Loucy (cell line): ENCODE data around the gene KCNJ1.

Source experiments
- H2AFZ ChIP-seq: fragments of 200-600 bp; sonication (generic); 2 replicates; pipeline ENCODE4 v1.6.0; 2016; ENCODE audit warnings: antibody characterized with exemption, mild to moderate bottlenecking, low read length, moderate library complexity
- H3F3A ChIP-seq: fragments of 200-600 bp; 2 replicates; pipeline ENCODE4 v1.6.0; 2016; ENCODE audit warnings: antibody characterized with exemption, low read depth, mild to moderate bottlenecking
- H3K27me3 ChIP-seq: fragments of 200-600 bp; sonication (generic); 2 replicates; pipeline ENCODE4 v1.6.1; 2014; ENCODE audit warnings: low read length, mild to moderate bottlenecking; ENCODE audit not compliant: insufficient read depth, poor library complexity, severe bottlenecking
- H3K36me3 ChIP-seq: fragments of 200-600 bp; sonication (generic); 2 replicates; pipeline ENCODE4 v1.6.1; 2016; ENCODE audit warnings: low read length; ENCODE audit not compliant: insufficient read depth
- H3K4me1 ChIP-seq: fragments of 200-600 bp; sonication (generic); 2 replicates; pipeline ENCODE4 v1.5.1; 2014; ENCODE audit warnings: low read length, mild to moderate bottlenecking; ENCODE audit not compliant: insufficient read depth, poor library complexity, severe bottlenecking
- H3K4me2 ChIP-seq: fragments of 200-600 bp; sonication (generic); 2 replicates; pipeline ENCODE4 v1.6.0; 2014; ENCODE audit warnings: antibody characterized with exemption, low read length, low read depth, mild to moderate bottlenecking; ENCODE audit not compliant: poor library complexity, severe bottlenecking
- H3K4me3 ChIP-seq: fragments of 200-600 bp; sonication (generic); 2 replicates; pipeline ENCODE4 v1.5.1; 2014; ENCODE audit warnings: low read length, mild to moderate bottlenecking, mixed read lengths; ENCODE audit not compliant: poor library complexity, severe bottlenecking
- H3K79me2 ChIP-seq: fragments of 200-600 bp; sonication (generic); 2 replicates; pipeline ENCODE4 v1.6.1; 2014; ENCODE audit warnings: low read length; ENCODE audit not compliant: insufficient read depth
- H3K9ac ChIP-seq: fragments of 200-600 bp; sonication (generic); 2 replicates; pipeline ENCODE4 v1.6.0; 2014; ENCODE audit warnings: mild to moderate bottlenecking, low read depth, low read length, moderate library complexity; ENCODE audit not compliant: poor library complexity, severe bottlenecking
- H3K9me2 ChIP-seq: fragments of 200-600 bp; sonication (generic); replicated peaks from 2 replicates; pipeline ENCODE4 v1.6.1; 2016; ENCODE audit warnings: low read depth, low read length, mixed read lengths
- H3K9me3 ChIP-seq: fragments of 200-600 bp; sonication (generic); 2 replicates; pipeline ENCODE4 v1.6.1; 2014; ENCODE audit warnings: mild to moderate bottlenecking, antibody characterized with exemption, low read length, low read depth; ENCODE audit not compliant: insufficient read depth
- H4K20me1 ChIP-seq: fragments of 200-600 bp; sonication (generic); 2 replicates; pipeline ENCODE4 v1.6.0; 2014; ENCODE audit warnings: antibody characterized with exemption, low read length, mild to moderate bottlenecking; ENCODE audit not compliant: insufficient read depth, poor library complexity, severe bottlenecking
- CTCF ChIP-seq: fragments of 200-600 bp; sonication (generic); conservative IDR thresholded peaks from 2 replicates; pipeline ENCODE4 v1.5.1; 2014; ENCODE audit warnings: mild to moderate bottlenecking, antibody characterized with exemption, low read length
- EZH2phosphoT487 ChIP-seq: fragments of 200-600 bp; IDR thresholded peaks from 2 replicates; pipeline ENCODE4 v1.6.1; 2018; ENCODE audit warnings: antibody characterized with exemption, mild to moderate bottlenecking, moderate library complexity, borderline replicate concordance

Gene KCNJ1

GRCh38 chr11:128827191-128827893 lies 39.8 kb downstream of the KCNJ1 start:
- Histone ChIP-seq H3K4me3 (no peak overlapping the region), H4K20me1 (no peaks in the 10 kb centered on the region), H2AFZ (no peak overlapping the region), H3K9me2 (no peaks in the 10 kb centered on the region), H3K9me3 (no peaks in the 10 kb centered on the region), H3K27me3 (no peaks in the 10 kb centered on the region), H3K4me2 (no peak overlapping the region), H3K9ac (no peak overlapping the region), H3K36me3 (no peaks in the 10 kb centered on the region), H3F3A (no peaks in the 10 kb centered on the region), H3K79me2 (no peaks in the 10 kb centered on the region), H3K4me1 (peaks cover 21% of the 10 kb centered on the region)
- TF ChIP-seq CTCF (no peak), EZH2phosphoT487 (no peak)

- H3K27me3 ChIP-seq = no peaks in the 10 kb centered on the region
- no peaks in the 10 kb centered on the region for H3K79me2 ChIP-seq
- no peaks in the 10 kb centered on the region for H3F3A ChIP-seq
- no peaks in the 10 kb centered on the region for H3K36me3 ChIP-seq
- no peaks in the 10 kb centered on the region for H3K9me2 ChIP-seq
- TF ChIP-seq CTCF = no peak
- TF ChIP-seq EZH2phosphoT487 = no peak
- no peak overlapping the region for H3K9ac ChIP-seq
- peaks cover 5% of the 10 kb centered on the region for H3K4me1 ChIP-seq
- no peaks in the 10 kb centered on the region for H3K9me3 ChIP-seq
- no peak overlapping the region for H2AFZ ChIP-seq
- no peak overlapping the region for H3K4me3 ChIP-seq
- H4K20me1 ChIP-seq = no peaks in the 10 kb centered on the region
- no peak overlapping the region for H3K4me2 ChIP-seq
Observed at GRCh38 chr11:128825050-128825784, 41.9 kb downstream of the KCNJ1 start.

- no peak overlapping the region for H3K9ac ChIP-seq
- no peak overlapping the region for H2AFZ ChIP-seq
- no peaks in the 10 kb centered on the region for H3F3A ChIP-seq
- no peaks in the 10 kb centered on the region for H3K4me1 ChIP-seq
- H3K36me3 ChIP-seq = no peaks in the 10 kb centered on the region
- no peaks in the 10 kb centered on the region for H3K9me3 ChIP-seq
- no peaks in the 10 kb centered on the region for H3K27me3 ChIP-seq
- H3K9me2 ChIP-seq = no peaks in the 10 kb centered on the region
- TF ChIP-seq CTCF (no peak), EZH2phosphoT487 (no peak)
- H4K20me1 ChIP-seq = no peaks in the 10 kb centered on the region
- no peak overlapping the region for H3K4me2 ChIP-seq
- no peaks in the 10 kb centered on the region for H3K79me2 ChIP-seq
- no peak overlapping the region for H3K4me3 ChIP-seq
Observed at GRCh38 chr11:128824191-128825049, 42.7 kb downstream of the KCNJ1 start.
